ENCODE results near the gene RASGRF1.
A peak's percentile ranks its signal among the peaks of the same experiment; 100 is the strongest.

RASGRF1 gene

DNA sequence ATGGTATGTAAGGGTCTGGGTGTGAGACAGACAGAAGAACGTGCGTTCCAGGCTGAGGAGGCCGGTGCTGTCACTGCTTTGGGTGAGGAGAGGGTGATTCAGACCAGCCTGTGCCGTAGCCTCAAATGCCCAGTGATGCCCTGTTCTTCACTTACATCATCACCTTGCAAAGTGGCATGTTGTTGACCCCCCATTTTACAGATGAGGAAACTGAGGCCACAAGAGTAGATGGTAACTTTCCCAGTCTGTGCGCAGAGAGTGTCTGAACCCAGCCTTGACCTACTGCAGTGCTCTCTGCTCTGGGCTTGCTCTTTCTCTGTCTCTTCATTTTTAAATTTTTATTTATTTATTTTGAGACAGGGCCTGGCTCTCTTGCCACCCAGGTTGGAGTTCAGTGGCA, 144.1 kb downstream of the RASGRF1 start:
- H3K9ac ChIP-seq (ENCODE audit: insufficient read length), result no peak overlapping the region
- no peak overlapping the region for H3K4me3 ChIP-seq
- no peak overlapping the region for H3K27ac ChIP-seq
- DNase-seq (ENCODE audit: low read depth, low spot score), result no peak
- H3K9me3 ChIP-seq (ENCODE audit: low read depth, low read length), result no peaks in the 10 kb centered on the region
- TF ChIP-seq FOXP2 (optimal IDR thresholded peaks at IDR 0.05; ENCODE audit: control extremely low read depth, extremely low read length, insufficient read depth) (no peak), POLR2AphosphoS5 (IDR thresholded peaks at IDR 0.05; ENCODE audit: borderline replicate concordance, low read depth, low read length) (no peak), EZH2 (IDR thresholded peaks at IDR 0.05) (no peak)
- no peaks in the 10 kb centered on the region for H3K36me3 ChIP-seq (ENCODE audit: insufficient read depth, low read length)

DNA sequence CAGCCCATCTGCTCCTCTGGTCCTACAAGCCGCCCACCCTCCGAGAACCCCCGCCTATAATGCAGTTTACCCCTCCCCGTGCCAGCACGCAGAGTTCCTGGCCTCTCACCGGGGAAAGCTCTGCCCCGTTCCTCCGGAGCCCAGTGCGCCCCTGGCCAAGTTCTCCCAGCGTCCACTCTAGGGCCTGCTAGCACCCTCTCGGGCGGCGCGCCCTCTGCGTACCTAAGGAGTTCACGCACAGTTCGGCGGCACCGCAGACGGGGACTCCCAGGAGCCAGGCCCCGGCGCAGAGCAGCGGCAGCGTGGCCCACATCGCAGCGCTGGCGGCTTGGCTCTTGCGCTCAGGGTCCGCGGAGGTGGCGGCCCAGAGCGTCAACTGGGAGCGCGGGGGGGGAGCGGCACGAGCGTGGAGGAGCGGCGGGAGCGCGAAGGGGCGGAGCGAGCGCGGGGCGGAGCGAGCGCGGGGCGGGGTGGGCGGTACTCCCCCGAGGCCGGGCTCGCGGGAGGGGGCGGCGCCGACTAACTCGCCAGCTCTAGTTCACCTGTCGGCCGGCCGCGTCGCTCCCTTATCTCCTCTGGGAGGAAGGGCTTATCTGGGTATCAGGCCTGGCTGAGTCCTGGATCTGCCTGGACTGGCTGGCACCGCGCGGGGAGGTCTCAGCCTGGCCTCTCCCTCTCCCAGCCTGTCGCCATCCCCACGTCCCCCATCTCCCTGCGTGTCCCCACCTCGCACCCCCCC, 145.7 kb downstream of the RASGRF1 start, which contains the start of gene CTSH:
CTSH (minus strand) TSS at position 378 of the 739 bp plus-strand sequence; CDS start at position 313, 65 bp downstream.
- DNase-seq (ENCODE audit: low read depth, low spot score), result no peak
- H3K9me3 ChIP-seq (ENCODE audit: low read depth, low read length), result no peaks in the 10 kb centered on the region
- no peak for TF ChIP-seq EZH2 (IDR thresholded peaks at IDR 0.05)
- no peak for TF ChIP-seq POLR2AphosphoS5 (IDR thresholded peaks at IDR 0.05; ENCODE audit: borderline replicate concordance, low read depth, low read length)
- no peak for TF ChIP-seq FOXP2 (optimal IDR thresholded peaks at IDR 0.05; ENCODE audit: control extremely low read depth, extremely low read length, insufficient read depth)
- H3K27ac ChIP-seq, result no peak within 1 kb of the TSS
- H3K9ac ChIP-seq (ENCODE audit: insufficient read length), result no peak within 1 kb of the TSS
- H3K4me3 ChIP-seq, result peak within 1 kb of the TSS; percentile 73
- H3K36me3 ChIP-seq (ENCODE audit: insufficient read depth, low read length), result no peaks in the 10 kb centered on the region

DNA sequence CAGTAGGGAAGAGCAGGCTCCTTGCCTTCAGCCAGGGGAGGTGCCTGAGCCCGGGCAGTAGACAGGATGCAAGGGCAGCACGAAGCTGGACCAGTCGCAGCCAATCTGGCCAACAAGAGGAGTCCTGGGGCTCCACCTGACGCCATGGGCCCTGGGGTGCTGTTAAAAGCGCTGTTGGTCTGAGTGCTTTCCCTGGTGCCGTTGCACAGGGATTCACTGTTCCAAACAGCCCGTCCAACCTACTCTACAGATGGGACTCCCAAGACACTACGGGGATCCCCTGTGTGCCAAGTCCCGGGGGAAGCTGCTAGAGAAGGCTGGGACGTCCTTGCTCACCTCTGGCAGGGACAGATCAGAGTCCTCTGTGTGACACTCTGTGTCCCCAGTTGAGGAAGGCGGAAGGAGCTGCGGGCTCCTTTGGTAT, 146.4 kb downstream of the RASGRF1 start:
- H3K4me3 ChIP-seq, result no peak overlapping the region

DNA sequence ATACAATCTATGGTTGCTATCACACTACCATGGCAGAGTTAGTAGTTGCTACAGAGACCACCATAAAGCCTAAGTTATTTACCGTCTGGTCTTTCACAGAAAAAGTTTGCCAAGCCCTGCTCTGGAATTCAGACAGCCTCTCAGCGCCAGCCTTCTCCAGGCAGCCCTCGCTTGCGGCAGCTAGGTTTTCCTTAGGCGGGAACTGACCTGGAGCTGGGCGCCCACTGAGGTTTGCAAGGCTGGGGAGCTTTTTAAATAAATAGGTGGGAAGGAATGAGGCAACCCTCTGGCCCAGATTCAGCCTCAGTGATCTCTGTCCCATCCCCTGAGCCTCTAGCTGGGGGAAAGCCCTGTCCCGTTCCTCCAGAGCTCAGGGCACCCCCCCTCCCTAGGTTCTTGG, 146.9 kb downstream of the RASGRF1 start:
- DNase-seq (ENCODE audit: low read depth, low spot score), result no peak
- Histone ChIP-seq H3K9ac (ENCODE audit: insufficient read length) (no peak overlapping the region), H3K4me3 (no peak overlapping the region), H3K36me3 (ENCODE audit: insufficient read depth, low read length) (no peaks in the 10 kb centered on the region), H3K9me3 (ENCODE audit: low read depth, low read length) (no peaks in the 10 kb centered on the region), H3K27ac (no peak overlapping the region)
- TF ChIP-seq POLR2AphosphoS5 (IDR thresholded peaks at IDR 0.05; ENCODE audit: borderline replicate concordance, low read depth, low read length) (no peak), EZH2 (IDR thresholded peaks at IDR 0.05) (no peak), FOXP2 (optimal IDR thresholded peaks at IDR 0.05; ENCODE audit: control extremely low read depth, extremely low read length, insufficient read depth) (no peak)

More for the DNA sequence above, 146.4 kb downstream of the RASGRF1 start:
- Histone ChIP-seq H3K36me3 (ENCODE audit: insufficient read depth, low read length) (no peaks in the 10 kb centered on the region), H3K9ac (ENCODE audit: insufficient read length) (no peak overlapping the region), H3K27ac (no peak overlapping the region), H3K9me3 (ENCODE audit: low read depth, low read length) (no peaks in the 10 kb centered on the region)
- no peak for DNase-seq (ENCODE audit: low read depth, low spot score)
- TF ChIP-seq FOXP2 (optimal IDR thresholded peaks at IDR 0.05; ENCODE audit: control extremely low read depth, extremely low read length, insufficient read depth) (no peak), POLR2AphosphoS5 (IDR thresholded peaks at IDR 0.05; ENCODE audit: borderline replicate concordance, low read depth, low read length) (no peak), EZH2 (IDR thresholded peaks at IDR 0.05) (no peak)

DNA sequence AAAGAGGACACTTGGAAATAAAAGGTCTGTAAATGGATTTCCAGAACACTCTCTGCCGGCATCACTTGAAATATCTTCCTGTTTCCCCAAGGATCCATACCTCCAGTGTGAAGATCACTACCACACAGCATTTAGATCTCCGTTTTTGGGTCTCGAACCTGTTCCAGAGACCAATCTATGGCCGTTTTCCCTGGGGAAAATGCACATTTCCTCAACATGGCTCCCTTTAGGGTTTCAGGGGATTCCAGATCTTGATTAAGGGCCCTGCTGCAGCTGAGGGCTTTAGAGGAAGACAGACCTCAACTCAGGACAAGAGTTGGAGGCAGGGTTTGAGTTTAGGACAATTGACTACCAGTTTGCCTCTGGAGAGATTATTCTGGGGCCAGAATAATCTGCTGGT, 147.8 kb downstream of the RASGRF1 start:
- Histone ChIP-seq H3K27ac (no peak overlapping the region), H3K36me3 (ENCODE audit: insufficient read depth, low read length) (no peaks in the 10 kb centered on the region)

DNA sequence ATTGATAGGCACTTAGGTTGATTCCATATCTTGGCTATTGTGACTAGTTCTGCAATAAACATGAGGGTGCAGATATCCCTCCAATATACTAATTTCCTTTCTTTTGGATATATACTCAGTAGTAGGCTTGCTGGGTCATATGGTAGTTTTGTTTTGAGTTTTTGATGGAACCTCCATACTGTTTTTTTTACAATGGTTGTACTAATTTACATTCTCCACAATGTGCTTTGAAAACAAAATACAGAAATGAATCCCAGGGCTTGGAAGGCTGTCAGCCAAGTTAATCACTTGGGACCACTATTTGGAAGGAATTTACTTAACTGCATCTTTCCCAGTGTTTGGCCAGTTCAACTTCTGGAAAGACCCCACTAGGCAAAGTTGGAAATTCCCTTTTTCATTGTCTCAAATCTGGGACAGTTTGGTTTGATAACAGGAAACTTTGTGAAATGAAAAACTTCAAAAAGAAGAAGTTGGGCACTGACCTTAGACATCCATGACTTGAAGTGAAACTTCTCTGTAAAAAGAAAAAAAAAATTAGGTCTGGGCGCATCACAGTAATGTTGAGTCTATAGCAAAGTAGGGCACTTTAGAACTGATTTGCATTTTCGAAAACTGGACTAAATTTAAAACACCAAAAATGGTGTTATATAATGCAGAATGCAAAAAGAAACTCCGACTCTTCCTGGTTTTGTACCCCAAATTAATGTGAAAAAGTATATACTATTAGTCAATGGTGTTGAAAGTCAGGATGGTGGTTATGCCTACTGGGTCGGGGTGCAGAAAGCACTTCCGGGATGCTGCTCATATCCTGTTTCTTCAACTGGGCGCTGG, 151.7 kb downstream of the RASGRF1 start:
- DNase-seq (ENCODE audit: low read depth, low spot score), result no peak
- TF ChIP-seq EZH2 (IDR thresholded peaks at IDR 0.05) (no peak), FOXP2 (optimal IDR thresholded peaks at IDR 0.05; ENCODE audit: control extremely low read depth, extremely low read length, insufficient read depth) (no peak), POLR2AphosphoS5 (IDR thresholded peaks at IDR 0.05; ENCODE audit: borderline replicate concordance, low read depth, low read length) (no peak)
- no peak overlapping the region for H3K9ac ChIP-seq (ENCODE audit: insufficient read length)
- no peak overlapping the region for H3K27ac ChIP-seq
- no peaks in the 10 kb centered on the region for H3K36me3 ChIP-seq (ENCODE audit: insufficient read depth, low read length)
- H3K9me3 ChIP-seq (ENCODE audit: low read depth, low read length), result no peaks in the 10 kb centered on the region
- H3K4me3 ChIP-seq, result no peak overlapping the region

More for the DNA sequence above, 147.8 kb downstream of the RASGRF1 start:
- Histone ChIP-seq H3K4me3 (no peak overlapping the region), H3K9ac (ENCODE audit: insufficient read length) (no peak overlapping the region), H3K9me3 (ENCODE audit: low read depth, low read length) (no peaks in the 10 kb centered on the region)
- TF ChIP-seq EZH2 (IDR thresholded peaks at IDR 0.05), result no peak
- no peak for TF ChIP-seq POLR2AphosphoS5 (IDR thresholded peaks at IDR 0.05; ENCODE audit: borderline replicate concordance, low read depth, low read length)
- no peak for TF ChIP-seq FOXP2 (optimal IDR thresholded peaks at IDR 0.05; ENCODE audit: control extremely low read depth, extremely low read length, insufficient read depth)
- DNase-seq (ENCODE audit: low read depth, low spot score), result no peak

DNA sequence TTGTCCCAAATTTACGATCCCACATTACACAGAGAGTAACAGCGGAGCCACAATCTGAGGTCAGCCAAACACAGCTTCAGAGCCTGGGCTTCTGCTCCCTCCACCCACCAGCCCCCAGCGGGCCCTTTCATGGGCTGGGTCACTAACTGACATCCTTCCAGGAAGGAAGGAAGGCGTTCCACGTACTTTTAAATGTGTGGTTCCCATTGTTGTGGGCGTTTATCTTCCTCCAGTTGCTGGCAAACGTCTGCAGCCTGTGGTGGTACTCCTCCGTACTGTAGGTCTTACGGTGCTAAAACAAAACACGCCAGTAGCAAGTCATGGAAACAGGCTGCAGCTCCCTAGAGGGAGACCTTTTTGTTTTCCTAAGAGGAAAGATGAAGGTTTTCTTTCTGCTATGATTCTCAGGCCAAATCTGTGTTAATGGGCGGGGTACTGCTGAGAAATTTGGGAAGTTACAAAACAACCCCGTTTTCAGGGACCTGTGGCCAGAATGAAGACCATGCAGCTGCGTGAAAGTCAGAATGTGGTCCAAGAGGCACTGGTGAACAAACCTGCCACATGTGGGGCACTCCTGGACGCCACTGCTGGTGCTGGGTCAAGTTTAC, 153.3 kb downstream of the RASGRF1 start:
- DNase-seq (ENCODE audit: low read depth, low spot score), result no peak
- no peak overlapping the region for H3K4me3 ChIP-seq
- no peaks in the 10 kb centered on the region for H3K36me3 ChIP-seq (ENCODE audit: insufficient read depth, low read length)
- H3K9me3 ChIP-seq (ENCODE audit: low read depth, low read length), result no peaks in the 10 kb centered on the region
- TF ChIP-seq EZH2 (IDR thresholded peaks at IDR 0.05) (no peak), FOXP2 (optimal IDR thresholded peaks at IDR 0.05; ENCODE audit: control extremely low read depth, extremely low read length, insufficient read depth) (no peak), POLR2AphosphoS5 (IDR thresholded peaks at IDR 0.05; ENCODE audit: borderline replicate concordance, low read depth, low read length) (no peak)
- H3K9ac ChIP-seq (ENCODE audit: insufficient read length), result no peak overlapping the region
- H3K27ac ChIP-seq, result no peak overlapping the region

DNA sequence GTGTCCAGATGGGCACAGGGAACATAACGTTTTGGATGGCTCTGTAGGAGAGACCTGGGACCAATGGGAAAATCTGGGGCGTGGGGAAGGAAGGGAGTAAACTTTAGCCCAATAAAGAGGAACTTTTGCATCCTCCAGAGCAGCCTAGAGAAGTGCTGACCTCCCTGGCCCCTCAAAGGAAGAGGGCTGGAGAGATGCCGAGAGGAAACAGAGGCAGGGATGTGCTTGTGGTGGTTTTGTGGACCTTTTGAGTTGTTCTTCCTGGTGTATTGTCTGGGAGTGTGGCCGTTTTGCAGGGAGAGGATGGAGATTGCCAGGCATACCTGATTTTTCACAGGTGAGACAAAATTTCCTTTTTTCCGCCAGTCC, 155.9 kb downstream of the RASGRF1 start:
- Histone ChIP-seq H3K9me3 (ENCODE audit: low read depth, low read length) (no peaks in the 10 kb centered on the region), H3K27ac (no peak overlapping the region), H3K36me3 (ENCODE audit: insufficient read depth, low read length) (no peaks in the 10 kb centered on the region), H3K4me3 (no peak overlapping the region), H3K9ac (ENCODE audit: insufficient read length) (no peak overlapping the region)
- TF ChIP-seq FOXP2 (optimal IDR thresholded peaks at IDR 0.05; ENCODE audit: control extremely low read depth, extremely low read length, insufficient read depth) (no peak), EZH2 (IDR thresholded peaks at IDR 0.05) (no peak), POLR2AphosphoS5 (IDR thresholded peaks at IDR 0.05; ENCODE audit: borderline replicate concordance, low read depth, low read length) (no peak)
- no peak for DNase-seq (ENCODE audit: low read depth, low spot score)

Measured in SK-N-MC (cell line).